Measurements from ENCODE around the gene FER.
"Not testable (repeated sequence)": the region's sequence is repeated elsewhere in the genome, so short reads cannot be mapped to it uniquely, and the experiment has no call there.

The FER gene

DNA sequence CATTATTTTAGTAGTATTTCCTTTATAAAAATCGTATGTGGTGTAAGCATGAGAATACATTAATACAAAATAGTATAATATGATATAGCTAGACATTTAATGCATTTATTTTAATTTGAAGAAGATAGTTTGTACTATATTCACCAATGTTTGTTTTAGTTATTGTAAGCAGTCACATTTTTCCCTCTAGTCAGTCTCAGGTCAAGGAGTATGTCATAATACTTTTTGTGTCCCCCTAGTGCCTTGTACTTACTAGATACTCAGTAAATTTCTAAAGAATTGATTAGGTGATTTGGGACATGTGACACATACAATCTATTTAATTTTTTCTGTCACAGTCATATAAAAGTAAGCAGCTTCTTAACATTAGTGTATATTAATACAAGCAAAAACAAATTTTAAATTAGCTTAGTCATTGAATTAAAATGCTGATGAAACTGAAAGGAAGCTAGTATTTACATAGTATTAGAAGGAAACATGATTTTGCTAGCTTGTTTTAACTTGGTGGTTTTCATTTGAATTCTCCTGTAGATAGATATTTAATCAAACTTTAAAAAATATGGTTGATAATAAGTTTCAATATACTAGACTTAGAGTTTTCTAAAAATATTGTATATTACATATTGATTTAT is 242.2 kb downstream of the FER start:
- no peak for DNase-seq

DNA sequence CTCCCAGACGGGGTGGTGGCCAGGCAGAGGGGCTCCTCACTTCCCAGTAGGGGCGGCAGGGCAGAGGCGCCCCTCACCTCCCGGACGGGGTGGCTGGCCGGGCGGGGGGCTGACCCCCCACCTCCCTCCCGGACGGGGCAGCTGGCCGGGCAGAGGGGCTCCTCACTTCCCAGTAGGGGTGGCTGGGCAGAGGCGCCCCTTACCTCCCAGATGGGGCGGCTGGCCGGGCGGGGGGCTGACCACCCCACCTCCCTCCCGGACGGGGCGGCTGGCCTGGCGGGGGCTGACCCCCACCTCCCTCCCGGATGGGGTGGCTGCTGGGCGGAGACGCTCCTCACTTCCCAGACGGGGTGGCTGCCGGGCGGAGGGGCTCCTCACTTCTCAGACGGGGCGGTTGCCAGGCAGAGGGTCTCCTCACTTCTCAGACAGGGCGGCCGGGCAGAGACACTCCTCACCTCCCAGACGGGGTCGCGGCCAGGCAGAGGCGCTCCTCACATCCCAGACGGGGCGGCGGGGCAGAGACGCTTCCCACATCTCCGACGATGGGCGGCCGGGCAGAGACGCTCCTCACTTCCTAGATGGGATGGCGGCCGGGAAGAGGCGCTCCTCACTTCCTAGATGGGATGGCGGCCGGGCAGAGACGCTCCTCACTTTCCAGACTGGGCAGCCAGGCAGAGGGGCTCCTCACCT is 244.8 kb downstream of the FER start:
- DNase-seq: not testable (repeated sequence)

DNA sequence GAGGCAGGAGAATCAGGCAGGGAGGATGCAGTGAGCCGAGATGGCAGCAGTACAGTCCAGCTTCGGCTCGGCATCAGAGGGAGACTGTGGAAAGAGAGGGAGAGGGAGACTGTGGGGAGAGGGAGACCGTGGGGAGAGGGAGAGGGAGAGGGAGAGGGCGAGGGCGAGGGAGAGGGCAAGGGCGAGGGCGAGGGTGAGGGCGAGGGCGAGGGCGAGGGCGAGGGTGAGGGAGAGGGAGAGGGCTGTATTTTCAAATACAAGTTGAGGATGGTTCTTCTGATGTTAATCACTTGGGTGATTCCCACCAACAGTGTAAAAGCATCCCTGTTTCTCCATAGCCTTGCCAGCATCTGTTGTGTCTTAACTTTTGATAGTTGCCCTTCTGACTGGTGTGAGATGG is 245.7 kb downstream of the FER start:
- DNase-seq: not testable (repeated sequence)

DNA sequence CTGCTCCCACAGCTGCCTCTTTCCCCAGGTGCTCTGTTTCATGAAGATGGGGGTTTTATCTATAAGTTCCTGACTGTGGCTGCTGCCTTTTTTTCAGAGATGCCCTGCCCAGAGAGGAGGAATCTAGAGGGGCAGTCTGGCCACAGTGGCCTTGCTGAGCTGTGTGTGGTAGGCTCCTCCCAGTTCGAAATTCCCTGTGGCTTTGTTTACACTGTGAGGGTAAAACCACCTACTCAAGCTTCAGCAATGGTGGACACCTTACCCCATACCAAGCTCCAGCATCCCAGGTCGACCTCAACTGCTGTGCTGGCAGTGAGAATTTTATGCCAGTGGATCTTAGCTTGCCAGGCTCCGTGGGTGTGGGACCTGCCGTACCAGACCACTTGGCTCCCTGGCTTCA is 250.0 kb downstream of the FER start:
- no peak for DNase-seq

DNA sequence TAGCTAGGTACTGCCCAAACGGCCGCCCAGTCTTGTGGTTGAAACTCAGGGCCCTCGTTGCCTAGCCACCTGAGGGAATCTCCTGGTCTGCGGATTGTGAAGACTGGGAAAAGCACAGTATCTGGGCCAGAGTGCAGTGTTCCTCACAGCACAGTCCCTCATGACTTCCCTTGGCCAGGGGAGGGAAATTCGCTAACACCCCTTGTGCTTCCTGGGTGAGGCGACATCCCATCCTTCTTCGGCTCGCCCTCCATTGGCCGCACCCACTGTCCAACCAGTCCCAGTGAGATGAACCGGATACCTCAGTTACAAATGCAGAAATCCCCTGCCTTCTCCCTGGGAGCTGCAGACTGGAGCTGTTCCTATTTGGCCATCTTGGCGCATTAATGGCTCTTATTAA is 250.5 kb downstream of the FER start:
- DNase-seq: no peak

DNA sequence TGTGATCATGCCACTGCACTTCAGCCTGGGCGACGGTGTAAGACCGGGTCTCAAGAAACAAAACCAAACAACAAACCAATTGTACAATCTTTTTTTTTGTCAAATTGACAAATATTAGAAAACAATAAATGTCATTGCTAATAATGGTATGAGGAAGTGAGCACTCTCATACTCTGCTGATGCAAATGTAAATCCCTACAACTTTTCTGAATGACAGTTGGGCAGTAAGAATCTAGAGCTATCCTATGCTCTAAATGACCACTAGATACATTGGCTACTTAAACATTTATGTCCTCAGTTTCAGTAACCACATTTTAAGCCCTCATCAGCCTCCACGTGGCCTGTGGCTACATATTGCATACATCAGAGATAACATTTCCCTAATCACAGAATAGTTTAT is 256.2 kb downstream of the FER start:
- DNase-seq: no peak

DNA sequence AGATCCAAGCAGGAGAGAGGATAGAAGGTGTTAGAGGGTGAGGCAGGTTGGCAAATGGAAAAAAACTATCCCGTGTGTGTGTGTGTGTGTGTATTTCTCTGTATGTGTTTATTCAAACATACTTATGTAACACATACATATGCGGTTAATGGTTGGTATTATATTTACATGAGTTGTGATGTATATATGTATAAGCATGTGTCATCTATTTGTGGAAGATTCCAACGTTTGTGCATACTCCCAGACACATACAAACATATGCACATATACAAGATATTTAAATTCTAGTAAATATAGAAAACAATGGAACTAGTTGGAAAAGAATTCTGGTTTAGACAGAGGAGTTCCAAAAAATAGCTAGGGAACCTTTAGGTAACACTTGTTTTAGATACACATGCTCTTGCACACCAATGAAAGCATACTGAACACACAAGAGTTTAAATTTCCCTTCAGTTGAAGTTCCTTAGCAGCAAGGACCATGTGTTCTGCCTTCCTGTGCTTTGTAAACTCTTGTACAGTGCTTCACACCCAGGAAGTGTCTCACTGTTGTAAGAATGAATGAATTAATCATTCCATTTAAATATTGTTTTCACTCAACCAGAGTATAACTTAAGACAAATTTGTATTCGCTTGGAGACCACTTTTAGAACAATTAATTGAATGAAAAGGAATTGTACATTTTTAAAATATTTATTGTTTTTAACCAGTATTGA is 257.8 kb downstream of the FER start:
- no peak for DNase-seq

DNA sequence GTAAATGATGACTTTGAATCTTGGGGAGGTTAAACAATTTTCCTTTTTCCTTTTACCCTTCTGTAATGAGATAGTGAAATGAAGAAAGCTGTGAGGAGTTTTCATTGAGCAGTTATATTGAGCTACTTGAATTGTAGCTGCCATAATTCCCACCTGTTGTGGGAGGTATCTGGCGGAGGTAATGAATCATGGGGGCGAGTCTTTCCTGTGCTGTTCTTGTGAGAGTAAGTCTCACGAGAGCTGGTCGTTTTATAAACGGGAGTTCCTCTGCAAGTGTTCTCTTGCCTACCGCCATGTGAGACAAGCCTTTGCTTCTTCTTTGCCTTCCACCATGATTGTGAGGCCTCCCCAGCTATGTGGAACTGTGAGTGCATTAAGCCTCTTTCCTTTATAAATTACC is 258.4 kb downstream of the FER start:
- no peak for DNase-seq

DNA sequence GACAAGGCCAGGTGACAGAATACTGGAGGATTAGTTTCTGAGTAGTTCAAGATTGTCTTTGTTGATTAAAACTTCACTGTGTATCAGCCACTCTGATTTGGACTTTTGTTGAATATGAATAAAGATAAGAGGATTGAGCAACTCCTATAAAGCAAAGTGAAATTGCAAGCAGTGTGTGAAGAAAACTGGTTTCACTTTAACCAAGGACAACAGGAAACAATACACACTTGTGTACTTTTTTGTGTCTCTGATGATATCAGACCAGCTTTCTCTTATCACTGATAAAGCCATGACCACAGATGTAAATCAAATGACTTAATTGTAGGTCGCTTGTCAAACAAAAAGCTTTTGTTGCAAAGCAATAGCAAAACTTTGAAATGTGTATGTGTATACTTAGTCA is 268.6 kb downstream of the FER start:
- no peak for DNase-seq

DNA sequence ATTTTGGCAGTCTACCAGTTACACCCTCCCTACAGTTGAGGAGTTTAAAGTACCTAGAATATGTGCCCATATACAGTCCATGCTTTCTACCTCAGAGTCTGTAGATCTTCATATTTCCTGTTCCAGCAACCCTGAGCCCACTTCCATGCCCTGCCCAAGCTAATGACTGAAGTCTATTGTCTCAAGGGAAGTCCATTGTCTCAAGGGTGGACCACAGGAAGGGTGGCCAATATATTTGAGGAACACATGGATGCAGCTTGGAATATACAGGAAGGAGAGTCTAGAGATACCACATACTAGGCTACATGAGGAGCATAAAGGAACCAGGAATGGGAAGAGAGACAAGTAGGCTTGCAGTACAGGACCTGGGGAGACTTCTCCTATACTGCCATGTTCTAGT is 274.4 kb downstream of the FER start:
- no peak for DNase-seq

DNA sequence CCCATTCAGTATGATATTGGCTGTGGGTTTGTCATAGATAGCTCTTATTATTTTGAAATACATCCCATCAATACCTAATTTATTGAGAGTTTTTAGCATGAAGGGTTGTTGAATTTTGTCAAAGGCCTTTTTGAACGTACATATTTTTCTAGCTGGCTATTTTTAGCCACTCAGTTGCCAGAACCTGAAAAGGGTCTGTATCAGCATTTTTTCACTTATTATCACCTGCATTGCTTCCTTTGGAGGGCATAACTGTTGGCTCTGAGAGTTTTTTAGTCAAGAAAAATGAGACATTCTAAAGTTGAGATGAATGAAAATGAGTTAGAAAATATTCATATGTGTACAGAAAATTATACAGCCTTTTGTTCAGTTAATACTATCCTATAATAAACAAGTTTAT is 278.0 kb downstream of the FER start:
- not testable (repeated sequence) for DNase-seq

DNA sequence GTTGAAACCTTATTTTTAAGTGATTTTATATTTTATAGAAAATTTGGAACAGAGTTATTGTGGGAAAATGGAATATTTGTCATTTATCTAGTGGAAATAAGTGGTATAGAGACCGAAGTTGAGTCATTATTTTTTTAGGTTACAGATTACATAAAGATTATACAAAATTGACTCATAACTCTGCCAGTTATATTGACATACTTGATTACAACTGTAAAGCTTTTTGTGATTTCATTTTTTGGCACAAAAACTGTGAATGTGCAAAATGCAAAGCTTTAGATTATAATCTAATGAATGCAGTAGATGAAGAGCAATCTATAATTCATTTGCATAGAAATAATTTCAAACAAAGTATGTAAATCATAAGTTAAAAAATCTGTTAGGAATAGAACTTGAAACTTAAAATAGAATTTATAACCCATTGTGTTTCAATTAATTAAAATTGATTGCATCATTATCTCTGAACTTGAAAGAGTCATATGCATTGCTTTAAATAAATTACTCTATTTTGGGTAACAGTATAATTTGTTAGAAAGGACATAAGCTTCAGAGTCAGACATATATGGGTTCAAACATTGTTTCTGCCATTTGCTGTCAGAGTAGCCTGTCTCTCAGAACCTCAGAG is 280.4 kb downstream of the FER start:
- no peak for DNase-seq

DNA sequence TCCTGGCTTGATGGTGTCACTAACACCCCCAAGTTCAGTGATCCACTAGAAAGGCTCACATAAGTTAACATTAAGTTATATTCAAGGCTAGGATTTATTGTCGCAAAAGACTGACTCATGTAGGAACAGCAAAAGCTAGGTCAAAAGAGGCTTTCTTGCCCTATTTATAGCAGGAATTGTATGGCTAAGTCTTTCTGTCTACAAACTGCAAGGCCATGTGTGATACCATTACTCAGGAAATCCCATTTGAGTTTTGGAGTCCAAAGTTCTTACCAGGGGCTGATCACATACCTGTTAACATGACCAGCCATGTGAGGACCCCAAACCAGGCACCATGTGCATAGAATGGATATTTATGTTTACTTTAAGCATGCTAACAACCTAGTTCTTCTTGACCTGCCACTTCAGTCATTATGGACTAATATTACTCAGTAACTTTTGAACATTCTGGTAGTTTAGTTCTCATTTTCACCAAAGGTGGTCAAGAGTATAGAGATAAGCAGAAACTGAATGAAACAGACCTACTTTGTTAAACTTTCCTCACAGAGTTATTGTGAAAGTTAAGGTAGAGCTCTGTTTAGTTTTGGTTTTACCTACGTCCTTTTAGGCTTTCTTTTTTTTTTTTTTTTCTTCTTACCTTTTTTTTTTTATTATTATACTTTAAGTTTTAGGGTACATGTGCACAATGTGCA is 281.1 kb downstream of the FER start:
- DNase-seq: no peak

DNA sequence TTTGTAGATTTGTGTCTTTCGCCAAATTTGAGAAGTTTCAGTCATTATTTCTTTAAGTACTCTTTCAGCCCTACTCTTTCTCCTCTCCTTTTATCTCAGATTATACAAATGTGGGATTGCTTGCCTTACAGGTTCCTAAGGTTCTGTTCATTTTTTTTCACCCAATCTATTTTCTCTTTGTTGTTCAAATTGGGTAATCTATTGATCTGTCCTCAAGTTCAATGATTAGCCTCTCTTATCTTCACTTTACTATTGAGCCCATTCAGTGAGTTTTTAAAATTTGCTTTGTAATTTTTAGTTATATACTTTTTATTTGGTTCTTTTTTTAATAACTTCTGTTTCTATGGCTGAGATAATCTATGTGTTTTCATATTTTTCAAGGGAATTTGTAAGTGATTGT is 282.1 kb downstream of the FER start:
- no peak for DNase-seq

DNA sequence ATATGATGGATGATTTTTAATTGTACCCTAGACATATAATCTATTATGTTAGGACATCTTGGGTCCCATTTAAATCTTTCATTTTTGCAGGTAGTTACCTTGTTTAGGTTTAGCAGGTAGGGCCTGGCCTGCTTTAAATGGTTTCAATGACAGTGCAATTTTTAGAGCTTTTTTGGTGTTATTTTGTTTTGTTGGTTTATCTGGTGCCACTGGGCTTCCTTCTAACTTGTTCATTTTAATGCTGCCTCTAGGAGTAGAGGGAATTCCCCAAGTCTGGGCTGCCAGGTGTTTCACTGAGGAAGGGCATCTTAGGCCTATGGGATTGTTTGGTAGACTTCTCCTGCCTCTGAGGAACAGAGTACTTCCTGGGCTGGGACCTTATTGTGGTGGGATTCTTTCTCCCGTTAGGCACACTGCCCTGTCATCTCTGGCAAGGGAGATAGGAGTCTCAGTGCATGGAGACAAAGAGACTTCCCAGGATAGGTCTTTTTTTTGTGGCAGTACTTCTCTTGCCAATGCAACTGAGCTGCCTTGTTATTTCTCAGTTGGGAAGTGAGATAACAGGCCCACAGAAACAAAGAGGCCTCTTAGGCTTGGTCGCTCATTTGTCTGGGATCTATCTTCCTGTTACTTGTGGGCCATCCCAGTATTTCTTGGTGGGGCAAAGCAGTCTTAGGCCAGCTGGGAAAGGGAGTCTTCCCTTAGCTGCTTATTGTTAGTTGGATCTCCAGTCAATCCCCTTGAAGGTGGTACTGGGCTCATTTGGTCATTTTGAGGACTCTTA is 282.9 kb downstream of the FER start:
- no peak for DNase-seq

DNA sequence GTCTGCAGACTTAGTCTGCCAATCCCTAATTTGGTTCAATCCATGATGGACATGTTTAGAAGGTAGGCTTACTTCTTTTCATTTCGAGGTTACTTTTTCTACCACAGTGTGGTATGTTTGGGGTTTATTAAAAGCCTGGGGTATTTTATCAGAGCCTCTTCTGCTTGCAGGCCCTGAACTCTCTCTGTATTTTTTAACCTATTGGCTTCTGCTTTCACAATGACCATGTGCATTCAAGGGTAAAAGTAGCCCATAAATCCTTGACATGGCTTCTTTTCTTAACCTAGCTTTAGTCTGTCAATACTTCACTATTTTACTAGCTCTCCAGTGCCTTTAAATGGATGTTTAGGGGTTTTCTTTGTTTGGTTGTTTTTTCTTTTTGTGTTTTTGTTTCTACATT is 286.6 kb downstream of the FER start:
- no peak for DNase-seq

DNA sequence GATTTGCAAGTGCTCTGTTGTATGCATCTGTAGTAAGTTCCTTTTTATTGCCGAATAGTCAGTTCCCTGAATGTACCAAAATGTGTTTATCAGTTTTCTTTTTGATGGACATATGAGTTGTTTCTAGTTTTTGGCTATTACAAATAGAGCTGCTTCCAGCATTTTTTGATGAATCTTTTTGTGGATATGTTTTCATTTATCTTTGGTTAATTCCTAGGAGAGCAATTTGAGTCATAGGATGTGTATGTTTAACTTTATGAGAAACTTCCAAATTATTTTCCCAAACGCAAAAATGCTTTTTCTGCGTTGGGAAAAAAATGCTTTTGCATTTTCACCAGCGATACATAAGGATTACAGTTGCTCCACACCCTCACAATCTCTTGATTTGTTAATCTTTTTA is 287.7 kb downstream of the FER start:
- no peak for DNase-seq

DNA sequence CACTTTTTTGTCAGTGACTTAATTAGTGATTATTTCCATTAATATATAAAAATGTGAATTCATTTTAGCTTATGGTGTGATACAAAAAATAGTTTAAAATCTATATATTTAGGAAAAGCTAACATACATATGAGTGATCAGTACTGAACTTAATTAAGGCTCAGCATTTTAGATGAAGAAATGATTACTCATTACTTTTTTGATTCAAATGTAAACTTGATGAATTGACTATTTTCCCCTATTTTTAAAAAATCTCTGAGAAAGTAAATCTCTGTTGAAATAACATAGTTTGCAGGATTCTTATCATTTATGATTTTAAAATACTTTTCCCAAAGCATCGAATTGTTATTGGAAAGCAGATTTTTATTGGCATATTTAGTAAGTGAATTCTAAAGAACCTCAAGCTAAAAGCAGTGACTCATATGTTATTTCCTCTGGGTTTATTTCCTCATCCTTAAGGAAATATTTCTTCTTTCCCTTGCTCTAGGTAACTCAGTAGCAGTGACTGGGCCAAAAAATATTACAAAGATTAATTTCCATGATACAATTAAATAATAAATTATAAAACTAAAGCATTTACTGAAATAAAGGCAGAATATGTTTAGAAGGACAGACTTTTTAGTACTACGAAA is 290.6 kb downstream of the FER start:
- no peak for DNase-seq

DNA sequence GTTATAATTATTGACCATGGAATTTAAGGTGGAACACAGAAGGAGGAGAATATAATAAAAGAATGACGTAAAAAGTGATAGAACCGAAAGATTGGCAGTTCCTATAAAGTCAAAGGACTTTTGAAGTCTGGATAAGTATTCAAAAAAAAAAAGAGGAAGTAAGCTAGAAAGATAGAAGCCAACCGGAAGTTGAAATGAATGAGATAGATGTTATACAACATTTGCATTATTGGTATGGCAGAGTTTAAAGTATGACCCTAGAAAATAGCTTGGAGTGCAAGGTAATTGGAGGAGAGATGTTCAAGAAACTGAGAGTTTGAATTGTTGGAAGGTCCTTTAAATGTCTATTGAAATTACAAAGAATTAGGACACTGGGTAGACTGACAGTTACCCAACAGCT is 293.6 kb downstream of the FER start:
- DNase-seq: no peak

DNA sequence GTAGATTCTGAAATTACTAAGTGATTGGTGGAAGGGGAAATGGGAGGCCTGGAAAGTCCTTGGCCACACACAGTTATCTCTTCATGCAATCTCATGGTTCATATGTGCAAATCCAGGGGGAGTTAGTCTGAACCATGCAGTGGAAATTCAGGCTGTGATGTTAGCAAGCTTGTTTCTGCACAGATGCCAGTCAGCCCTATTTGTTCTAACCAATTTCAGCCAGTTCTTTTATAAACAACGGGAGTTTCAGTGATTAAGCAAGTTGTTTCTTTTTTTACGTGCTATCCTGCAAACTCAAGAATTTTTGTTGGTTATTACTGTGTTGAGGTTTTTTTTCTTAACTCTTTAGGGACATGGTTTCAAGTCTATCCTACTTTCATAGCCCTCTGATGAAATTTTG is 298.0 kb downstream of the FER start:
- no peak for DNase-seq

DNA sequence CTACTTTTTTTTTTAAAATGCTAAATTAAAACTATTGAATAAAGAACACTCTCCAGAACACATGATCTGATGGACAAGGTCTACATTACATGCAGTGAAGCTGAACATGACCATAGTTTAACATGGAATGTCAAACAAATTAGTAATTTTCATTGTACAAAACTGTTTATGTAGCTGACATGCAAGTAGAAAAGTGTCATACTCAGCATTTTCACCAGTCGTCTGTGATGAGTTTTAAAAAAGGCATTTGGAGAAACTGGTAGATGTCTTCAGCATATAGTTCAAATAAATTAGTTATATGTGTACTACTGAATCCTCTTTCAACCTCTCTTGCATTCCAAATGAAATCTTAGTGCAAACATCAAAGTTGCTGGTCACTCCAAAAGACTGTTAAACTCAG is 301.9 kb downstream of the FER start:
- DNase-seq: no peak

DNA sequence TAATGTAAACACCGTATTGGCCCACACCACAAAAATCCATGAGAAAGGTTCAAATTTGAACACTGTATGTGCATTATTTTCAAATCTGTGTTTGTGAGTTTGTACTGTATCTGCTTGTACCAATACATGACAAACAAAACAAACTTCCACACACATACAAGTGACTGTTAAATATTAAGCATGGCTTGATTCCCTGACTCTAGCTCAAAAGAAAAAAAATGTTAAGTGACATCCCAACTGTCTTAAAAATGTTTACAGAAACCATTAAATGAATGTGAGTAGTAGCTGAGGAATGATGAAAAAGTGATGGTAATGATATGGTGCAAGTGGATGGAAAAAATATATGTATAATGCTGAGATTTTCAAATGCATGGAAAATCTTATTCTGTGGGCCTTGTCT is 302.6 kb downstream of the FER start:
- DNase-seq: not testable (repeated sequence)

Data from femur (tissue), 1 donor.